Erythroblast (primary cell): ENCODE results near the gene PNPLA4.

Source experiments
- GATA1 ChIP-seq: IDR thresholded peaks from 2 replicates; pipeline ENCODE4 v1.6.1; 2011; ENCODE audit warnings: low read depth, mild to moderate bottlenecking, control low read depth, low read length, moderate library complexity
- POLR2A ChIP-seq: IDR thresholded peaks from 2 replicates; pipeline ENCODE4 v1.6.1; 2011; ENCODE audit warnings: mild to moderate bottlenecking, low read length

GRCh38 chrX:7889680-7890079, 37.5 kb downstream of the PNPLA4 start:
- TF ChIP-seq POLR2A (no peak), GATA1 (no peak)
